Calu3 (cell line): Measurements from ENCODE around the gene C6orf15. TPM values are rescaled to one million over a fixed set of nuclear protein-coding genes. Genes with fewer than 3 reads are reported as not detected.

Experiments
- BruUV-seq: library from RNA; stranded (reverse); fragments of 400-500 nt; replicated peaks from 2 replicates; lab custom pipeline; 2021; lab: Mats Ljungman, UMichigan
- CTCF ChIA-PET: fragments of 300-600 bp; sonication (Branson Sonifier 250); formaldehyde crosslinking; loops from one replicate; lab custom pipeline; 2022; ENCODE audit warnings: antibody characterized with exemption; lab: Charles Lee
- DNase-seq: peaks from one replicate; pipeline ENCODE4 v3.0.0; 2022
- H3K27ac Mint-ChIP-seq: one replicate; pipeline ENCODE4 v1.8.0; 2022; ENCODE audit warnings: mixed read lengths; ENCODE audit not compliant: unreplicated experiment
- H3K27me3 Mint-ChIP-seq: one replicate; pipeline ENCODE4 v1.8.0; 2022; ENCODE audit warnings: mixed read lengths; ENCODE audit not compliant: unreplicated experiment
- H3K36me3 Mint-ChIP-seq: one replicate; pipeline ENCODE4 v1.8.0; 2022; ENCODE audit warnings: mild to moderate bottlenecking, moderate library complexity, mixed read lengths; ENCODE audit not compliant: insufficient read depth, unreplicated experiment
- H3K4me1 Mint-ChIP-seq: one replicate; pipeline ENCODE4 v1.8.0; 2022; ENCODE audit warnings: mild to moderate bottlenecking, low read depth, mixed read lengths; ENCODE audit not compliant: unreplicated experiment
- H3K4me3 Mint-ChIP-seq: one replicate; pipeline ENCODE4 v1.8.0; 2022; ENCODE audit warnings: mild to moderate bottlenecking, low read depth, moderate library complexity, mixed read lengths; ENCODE audit not compliant: unreplicated experiment
- H3K9me3 Mint-ChIP-seq: one replicate; pipeline ENCODE4 v1.8.0; 2022; ENCODE audit warnings: low read depth, mixed read lengths; ENCODE audit not compliant: unreplicated experiment
- intact Hi-C: fragments of 100-400 bp; cut with micrococcal nuclease; formaldehyde crosslinking; loops from one replicate; pipeline ENCODE4 v1.10.0; 2022; ENCODE audit not compliant: unreplicated experiment
- total RNA-seq: library from RNA; stranded (reverse); gene quantifications from 2 replicates; pipeline ENCODE4 v1.2.3, GENCODE V29; 2022
- TF ChIP-seq, protein P1 (sequence below): fragments of 200-600 bp; IDR thresholded peaks from one replicate; pipeline ENCODE4 v1.8.0; 2022; ENCODE audit warnings: antibody characterized with exemption; ENCODE audit not compliant: unreplicated experiment

C6orf15 gene
- total RNA-seq, 1 experiment from 2014 or later, result not detected

DNA sequence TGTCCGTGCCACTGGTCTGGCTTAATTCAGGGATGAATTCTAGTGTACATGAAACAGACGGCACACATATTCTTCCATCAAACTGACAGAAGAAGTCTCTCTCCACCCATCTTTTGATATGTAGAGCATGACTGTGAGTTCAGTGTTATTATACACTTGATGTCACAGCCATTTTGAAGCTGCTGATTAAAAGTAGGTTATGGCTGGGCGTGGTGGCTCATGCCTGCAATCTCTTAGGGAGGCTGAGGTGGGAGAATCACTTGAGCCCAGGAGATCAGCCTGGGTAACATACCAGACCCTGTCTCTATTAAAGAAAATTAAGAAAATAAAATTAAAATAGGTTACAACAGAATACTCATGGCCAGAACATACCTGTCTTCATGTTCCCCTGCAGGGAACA is 20.7 kb downstream of the C6orf15 start:
- Mint-ChIP-seq H3K27me3 (no peaks in the 10 kb centered on the region), H3K4me3 (no peak overlapping the region), H3K27ac (no peak overlapping the region), H3K9me3 (no peaks in the 10 kb centered on the region), H3K36me3 (no peaks in the 10 kb centered on the region), H3K4me1 (peaks cover 41% of the 10 kb centered on the region)
- TF ChIP-seq, protein P1, sequence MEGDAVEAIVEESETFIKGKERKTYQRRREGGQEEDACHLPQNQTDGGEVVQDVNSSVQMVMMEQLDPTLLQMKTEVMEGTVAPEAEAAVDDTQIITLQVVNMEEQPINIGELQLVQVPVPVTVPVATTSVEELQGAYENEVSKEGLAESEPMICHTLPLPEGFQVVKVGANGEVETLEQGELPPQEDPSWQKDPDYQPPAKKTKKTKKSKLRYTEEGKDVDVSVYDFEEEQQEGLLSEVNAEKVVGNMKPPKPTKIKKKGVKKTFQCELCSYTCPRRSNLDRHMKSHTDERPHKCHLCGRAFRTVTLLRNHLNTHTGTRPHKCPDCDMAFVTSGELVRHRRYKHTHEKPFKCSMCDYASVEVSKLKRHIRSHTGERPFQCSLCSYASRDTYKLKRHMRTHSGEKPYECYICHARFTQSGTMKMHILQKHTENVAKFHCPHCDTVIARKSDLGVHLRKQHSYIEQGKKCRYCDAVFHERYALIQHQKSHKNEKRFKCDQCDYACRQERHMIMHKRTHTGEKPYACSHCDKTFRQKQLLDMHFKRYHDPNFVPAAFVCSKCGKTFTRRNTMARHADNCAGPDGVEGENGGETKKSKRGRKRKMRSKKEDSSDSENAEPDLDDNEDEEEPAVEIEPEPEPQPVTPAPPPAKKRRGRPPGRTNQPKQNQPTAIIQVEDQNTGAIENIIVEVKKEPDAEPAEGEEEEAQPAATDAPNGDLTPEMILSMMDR, result no peak
- DNase-seq, result no peak
- CTCF ChIA-PET, result interaction anchor here (0.6 to 4.3 kb wide), 6 partner anchors 12 to 288 kb away, joined by 3 to 22 read pairs (median 7); partner anchors contain the start of gene PSORS1C1
- intact Hi-C loops, result no loop called here
- no TSS peak for BruUV-seq

- CTCF ChIA-PET, result interaction anchor here (0.7 to 4.3 kb wide), 4 partner anchors 11 to 148 kb away, joined by 3 to 22 read pairs (median 7); partner anchors contain the start of gene PSORS1C1
These were observed 21.4 kb downstream of the C6orf15 start for GRCh38 chr6:31090973-31091364.

GRCh38 chr6:31090275-31090972 is 22.0 kb downstream of the C6orf15 start:
- BruUV-seq, result no TSS peak
- TF ChIP-seq, protein P1, result no peak
- Mint-ChIP-seq H3K4me3 (no peak overlapping the region), H3K27ac (no peak overlapping the region), H3K4me1 (peaks cover 42% of the 10 kb centered on the region), H3K27me3 (no peaks in the 10 kb centered on the region), H3K9me3 (no peaks in the 10 kb centered on the region), H3K36me3 (no peaks in the 10 kb centered on the region)
- CTCF ChIA-PET, result interaction anchor here (0.7 to 4.3 kb wide), 4 partner anchors 11 to 148 kb away, joined by 3 to 22 read pairs (median 7); partner anchors contain the start of gene PSORS1C1
- no peak for DNase-seq
- intact Hi-C loops, result no loop called here

More at GRCh38 chr6:31090973-31091364, 21.4 kb downstream of the C6orf15 start:
- no peaks in the 10 kb centered on the region for H3K36me3 Mint-ChIP-seq
- H3K27me3 Mint-ChIP-seq, result no peaks in the 10 kb centered on the region
- BruUV-seq, result no TSS peak
- H3K9me3 Mint-ChIP-seq, result no peaks in the 10 kb centered on the region
- H3K4me3 Mint-ChIP-seq, result no peak overlapping the region
- TF ChIP-seq, protein P1, result no peak
- no peak for DNase-seq
- H3K27ac Mint-ChIP-seq, result no peak overlapping the region
- intact Hi-C loops, result no loop called here
- peaks cover 43% of the 10 kb centered on the region for H3K4me1 Mint-ChIP-seq

- TF ChIP-seq, protein P1, result peak; percentile 89
- Mint-ChIP-seq H3K36me3 (no peaks in the 10 kb centered on the region), H3K27ac (no peak overlapping the region), H3K4me1 (peaks cover 33% of the 10 kb centered on the region), H3K9me3 (no peaks in the 10 kb centered on the region), H3K27me3 (no peaks in the 10 kb centered on the region), H3K4me3 (no peak overlapping the region)
- CTCF ChIA-PET, result interaction anchor here (0.6 to 2.4 kb wide), 45 partner anchors 9 to 1043 kb away, joined by 3 to 68 read pairs (median 5); partner anchors contain the start of genes ABCF1, DDR1, DHX16 and FKBPL
- peak; percentile 95 for DNase-seq
- intact Hi-C loops, result loop anchor here (1.0 to 10.0 kb wide), 5 partner anchors 27 to 603 kb away; partner anchors contain the start of genes HLA-E and PSORS1C1
- BruUV-seq, result no TSS peak
These were observed 24.8 kb downstream of the C6orf15 start for GRCh38 chr6:31087494-31088089.
